Lung (tissue), 16 donors: ENCODE measurements around the gene FANK1. TPM values are rescaled to one million over a fixed set of nuclear protein-coding genes. Genes with fewer than 3 reads are reported as not detected.
"Not testable (repeated sequence)": the region's sequence is repeated elsewhere in the genome, so short reads cannot be mapped to it uniquely, and the experiment has no call there.

Experiments used
- ATAC-seq: fragments of 200-7000 bp; cut with Tn5 transposase; one replicate; pipeline ENCODE4 v1.9.1; 2020; ENCODE audit warnings: moderate number of reproducible peaks; ENCODE audit not compliant: insufficient read depth, low FRiP score
- DNase-seq, 3 donors: peaks; one replicate each; pipeline ENCODE4 v3.0.0-alpha.2; 2013 to 2017
- H3K27ac ChIP-seq, 2 donors: one replicate each; pipeline ENCODE4 v1.5.1; 2013; ENCODE audit warnings: mild to moderate bottlenecking in 2 of 2, moderate library complexity in 2 of 2, control low read depth in 1 of 2, inconsistent platforms in 1 of 2, low read depth in 1 of 2, low read length in 1 of 2
- H3K27me3 ChIP-seq, 3 donors: one replicate each; pipeline ENCODE4 v1.5.1; 2013; ENCODE audit warnings: low read length in 2 of 3; ENCODE audit not compliant: control insufficient read depth in 3 of 3, insufficient read depth in 3 of 3
- H3K36me3 ChIP-seq, 4 donors: one replicate each; pipeline ENCODE4 v1.5.1; 2013; ENCODE audit warnings: low read length in 4 of 4, mild to moderate bottlenecking in 1 of 4, moderate library complexity in 1 of 4; ENCODE audit not compliant: control insufficient read depth in 4 of 4, insufficient read depth in 4 of 4
- H3K4me1 ChIP-seq, 5 donors: one replicate each; pipeline ENCODE4 v1.5.1; 2013; ENCODE audit warnings: low read length in 5 of 5, mild to moderate bottlenecking in 2 of 5, moderate library complexity in 1 of 5; ENCODE audit not compliant: control insufficient read depth in 5 of 5, insufficient read depth in 5 of 5
- H3K4me3 ChIP-seq: one replicate; pipeline ENCODE4 v1.5.1; 2013; ENCODE audit warnings: mild to moderate bottlenecking, control low read depth, moderate library complexity
- H3K9ac ChIP-seq, 2 donors: one replicate each; pipeline ENCODE4 v1.5.1; 2013; ENCODE audit warnings: low read length in 2 of 2, control low read depth in 1 of 2; ENCODE audit not compliant: insufficient read depth in 1 of 2
- H3K9me3 ChIP-seq, 4 donors: one replicate each; pipeline ENCODE4 v1.5.1; 2013; ENCODE audit warnings: low read length in 3 of 4, mild to moderate bottlenecking in 1 of 4, moderate library complexity in 1 of 4; ENCODE audit not compliant: control insufficient read depth in 4 of 4, insufficient read depth in 3 of 4
- CTCF ChIP-seq: IDR thresholded peaks from 2 replicates; pipeline ENCODE4 v1.5.1; 2012; ENCODE audit warnings: mild to moderate bottlenecking; ENCODE audit errors: control extremely low read depth, extremely low read depth
- WGBS, 2 donors: extraction: QIAGEN DNeasy Blood & Tissue Kit; methylation state at CpG; one replicate each; pipeline ENCODE4 v1.1.7; 2013; 5-methylcytosine and 5-hydroxymethylcytosine counted together
- long read RNA-seq, 5 donors: transcript quantifications; one replicate each; lab custom pipeline, GENCODE V29; 2026
- polyA plus RNA-seq, 2 donors: library from polyadenylated mRNA; stranded (reverse); fragments of 200-250 nt; gene quantifications; one replicate each; pipeline ENCODE4 v1.2.1, GENCODE V29; 2013
- total RNA-seq, 2 donors: library from RNA; depleted of rRNA in 1 of 2; stranded (reverse); fragments of >200 nt in 1 of 2; gene quantifications; one replicate each; pipeline ENCODE4 v1.2.1, GENCODE V29; 2014 to 2021
- donor health status: control.
- donor health status: control.
- donor health status: Bipolar disorder and iron deficiency.
- donor health status: healthy.
- donor health status: DM: yes; HTN: yes; CAD: no.

FANK1 gene, protein sequence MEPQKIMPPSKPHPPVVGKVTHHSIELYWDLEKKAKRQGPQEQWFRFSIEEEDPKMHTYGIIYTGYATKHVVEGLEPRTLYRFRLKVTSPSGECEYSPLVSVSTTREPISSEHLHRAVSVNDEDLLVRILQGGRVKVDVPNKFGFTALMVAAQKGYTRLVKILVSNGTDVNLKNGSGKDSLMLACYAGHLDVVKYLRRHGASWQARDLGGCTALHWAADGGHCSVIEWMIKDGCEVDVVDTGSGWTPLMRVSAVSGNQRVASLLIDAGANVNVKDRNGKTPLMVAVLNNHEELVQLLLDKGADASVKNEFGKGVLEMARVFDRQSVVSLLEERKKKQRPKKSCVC
- 10 to 100 TPM; 16.8 to 18.4 TPM for total RNA-seq
- 10 to 100 TPM in 1 of 2 donors, 1 to 10 TPM in 1; 8.7 to 10.6 TPM for polyA plus RNA-seq
- long read RNA-seq, donor 1, result 0 reads
- long read RNA-seq, donor 2, result 0 reads
- long read RNA-seq, donor 3, partial matches to known transcripts, result 0 of 2 reads
- long read RNA-seq, donor 3, other reads (novel, unspliced or antisense), result 0 of 2 reads
- long read RNA-seq, donor 4, result 0 reads
- long read RNA-seq, donor 5, partial matches to known transcripts, result 0 of 2 reads
- long read RNA-seq, donor 5, other reads (novel, unspliced or antisense), result 0 of 2 reads

GRCh38 chr10:125896088-125896934, at the start of gene FANK1:
Gene FANK1, plus strand, starts transcription at chr10:125896564. Its CDS starts 79 bp downstream, at chr10:125896643.
- Histone ChIP-seq H3K9ac (peak within 1 kb of the TSS; percentile 46 to 71), H3K27ac (peak within 1 kb of the TSS; percentile 71 to 75), H3K4me3 (peak within 1 kb of the TSS; percentile 60), H3K4me1 (peaks cover 0 to 10% (median 0%) of the 10 kb centered on the region in 5 donors)
- not testable (repeated sequence) for H3K36me3 ChIP-seq, H3K9me3 ChIP-seq, H3K27me3 ChIP-seq
- DNase-seq, result peak; percentile 92 to 93 (median 92)
- WGBS, 2 donors, result 27 to 32% methylated on average over 101 to 106 of the region's 106 CpGs
- ATAC-seq, result peak; percentile 87

GRCh38 chr10:125846894-125847293, 49.5 kb upstream of the FANK1 start:
- Histone ChIP-seq H3K4me3 (no peak overlapping the region), H3K9me3 (no peaks in the 10 kb centered on the region), H3K9ac (no peak overlapping the region), H3K4me1 (no peaks in the 10 kb centered on the region), H3K36me3 (peaks cover under 1 to 26% (median 25%) of the 10 kb centered on the region in 4 donors), H3K27me3 (no peaks in the 10 kb centered on the region), H3K27ac (no peak overlapping the region)
- DNase-seq, result no peak
- TF ChIP-seq CTCF, result no peak
- WGBS, 2 donors, result 98 to 99% methylated on average over 3 of the region's 3 CpGs
- ATAC-seq, result no peak

GRCh38 chr10:125848371-125848770, 48.0 kb upstream of the FANK1 start:
- no peaks in the 10 kb centered on the region for H3K4me1 ChIP-seq
- peaks cover 9 to 33% (median 23%) of the 10 kb centered on the region in 4 donors for H3K36me3 ChIP-seq
- ATAC-seq (no peak), DNase-seq (no peak)
- peaks cover 0 to 2% (median 0%) of the 10 kb centered on the region in 4 donors for H3K9me3 ChIP-seq
- no peak for TF ChIP-seq CTCF
- H3K9ac ChIP-seq, result no peak overlapping the region
- no peak overlapping the region for H3K27ac ChIP-seq
- H3K4me3 ChIP-seq, result no peak overlapping the region
- no peaks in the 10 kb centered on the region for H3K27me3 ChIP-seq
- 95 to 98% methylated on average over 2 of the region's 2 CpGs for WGBS, 2 donors
